GM23338 (cell line): ENCODE results near the gene SGSM1. TPM values are rescaled to one million over a fixed set of nuclear protein-coding genes. Genes with fewer than 3 reads are reported as not detected.

Experiments used
- ATAC-seq: fragments of 200-7000 bp; cut with Tn5 transposase; 3 replicates; pipeline ENCODE4 v1.9.1; 2020
- DNase-seq: peaks from one replicate; pipeline ENCODE4 v3.0.0-alpha.2; 2015; ENCODE audit warnings: low spot score
- H2AFZ ChIP-seq: fragments of 200-600 bp; sonication (generic); 2 replicates; pipeline ENCODE4 v1.8.0; 2016; ENCODE audit warnings: antibody characterized with exemption, mild to moderate bottlenecking, moderate library complexity
- H3F3A ChIP-seq: fragments of 200-600 bp; sonication (generic); replicated peaks from 2 replicates; pipeline ENCODE4 v1.8.0; 2017; ENCODE audit warnings: antibody characterized with exemption, mixed run types, low read depth
- H3K27ac ChIP-seq: fragments of 200-600 bp; sonication (generic); 2 replicates; pipeline ENCODE4 v1.6.1; 2016; ENCODE audit warnings: low read depth
- H3K27me3 ChIP-seq: fragments of 200-600 bp; sonication (generic); 2 replicates; pipeline ENCODE4 v1.8.0; 2016; ENCODE audit warnings: mild to moderate bottlenecking, mixed run types, moderate library complexity; ENCODE audit not compliant: insufficient read depth
- H3K36me3 ChIP-seq: fragments of 200-600 bp; sonication (generic); 2 replicates; pipeline ENCODE4 v1.8.0; 2016; ENCODE audit warnings: mild to moderate bottlenecking; ENCODE audit not compliant: insufficient read depth
- H3K4me1 ChIP-seq: fragments of 200-600 bp; sonication (generic); 2 replicates; pipeline ENCODE4 v1.8.0; 2016; ENCODE audit warnings: mild to moderate bottlenecking, moderate library complexity; ENCODE audit not compliant: insufficient read depth
- H3K4me2 ChIP-seq: fragments of 200-600 bp; sonication (generic); 2 replicates; pipeline ENCODE4 v1.7.1; 2017; ENCODE audit warnings: mixed run types
- H3K4me3 ChIP-seq: fragments of 200-600 bp; sonication (generic); 2 replicates; pipeline ENCODE4 v1.6.1; 2016; ENCODE audit warnings: mixed run types
- H3K79me2 ChIP-seq: fragments of 200-600 bp; sonication (generic); replicated peaks from 2 replicates; pipeline ENCODE4 v1.8.0; 2017; ENCODE audit warnings: mild to moderate bottlenecking; ENCODE audit not compliant: insufficient read depth
- H3K9me2 ChIP-seq: fragments of 200-600 bp; sonication (generic); 2 replicates; pipeline ENCODE4 v1.8.0; 2017; ENCODE audit not compliant: insufficient read depth
- H4K20me1 ChIP-seq: fragments of 200-600 bp; sonication (generic); replicated peaks from 2 replicates; pipeline ENCODE4 v1.8.0; 2017; ENCODE audit warnings: mild to moderate bottlenecking; ENCODE audit not compliant: insufficient read depth
- H3K27ac Mint-ChIP-seq: 2 replicates; pipeline ENCODE4 v1.8.0; 2020; ENCODE audit warnings: inconsistent platforms, mild to moderate bottlenecking, moderate library complexity, mixed read lengths
- H3K27me3 Mint-ChIP-seq: 3 replicates; pipeline ENCODE4 v1.8.0; 2022; ENCODE audit warnings: low read depth, mild to moderate bottlenecking, moderate library complexity, mixed read lengths, inconsistent platforms; ENCODE audit not compliant: insufficient read depth, poor library complexity
- H3K36me3 Mint-ChIP-seq: 3 replicates; pipeline ENCODE4 v1.8.0; 2021; ENCODE audit warnings: low read depth, mild to moderate bottlenecking, inconsistent platforms, moderate library complexity, mixed read lengths
- H3K4me1 Mint-ChIP-seq: 3 replicates; pipeline ENCODE4 v1.8.0; 2020; ENCODE audit warnings: mild to moderate bottlenecking, inconsistent platforms, mixed read lengths
- H3K4me3 Mint-ChIP-seq: 3 replicates; pipeline ENCODE4 v1.8.0; 2021; ENCODE audit warnings: moderate library complexity, mild to moderate bottlenecking, inconsistent platforms, mixed read lengths
- H3K9me3 Mint-ChIP-seq: 3 replicates; pipeline ENCODE4 v1.8.0; 2020; ENCODE audit warnings: moderate library complexity, mild to moderate bottlenecking, inconsistent platforms, mixed read lengths
- CREB1 ChIP-seq: fragments of 250-450 bp; sonication (Bioruptor Pico); IDR thresholded peaks from 2 replicates; pipeline ENCODE4 v1.5.0; 2020; ENCODE audit warnings: low read depth, mild to moderate bottlenecking, moderate library complexity
- EZH2 ChIP-seq: fragments of 200-600 bp; sonication (generic); IDR thresholded peaks from one replicate; pipeline ENCODE4 v1.8.0; 2017; ENCODE audit warnings: antibody characterized with exemption, mild to moderate bottlenecking, low read depth; ENCODE audit not compliant: unreplicated experiment
- EZH2phosphoT487 ChIP-seq: fragments of 200-600 bp; sonication (generic); IDR thresholded peaks from one replicate; pipeline ENCODE4 v1.8.1; 2018; ENCODE audit warnings: antibody characterized with exemption; ENCODE audit not compliant: unreplicated experiment
- JUNB ChIP-seq: IDR thresholded peaks from one replicate; pipeline ENCODE4 v1.6.1; 2016; ENCODE audit warnings: antibody characterized with exemption; ENCODE audit not compliant: unreplicated experiment
- POLR2AphosphoS5 ChIP-seq: IDR thresholded peaks from 2 replicates; pipeline ENCODE4 v1.6.1; 2016; ENCODE audit warnings: antibody characterized with exemption, low read depth
- STAT1 ChIP-seq: IDR thresholded peaks from one replicate; pipeline ENCODE4 v1.6.1; 2016; ENCODE audit warnings: antibody characterized with exemption; ENCODE audit not compliant: unreplicated experiment
- ZNF114 ChIP-seq: fragments of 250-450 bp; sonication (Bioruptor Pico); IDR thresholded peaks from 2 replicates; pipeline ENCODE4 v1.5.0; 2020; ENCODE audit warnings: mild to moderate bottlenecking, moderate library complexity
- ZNF331 ChIP-seq: fragments of 250-450 bp; sonication (Bioruptor Pico); IDR thresholded peaks from 2 replicates; pipeline ENCODE4 v1.5.0; 2020; ENCODE audit warnings: low read depth, mild to moderate bottlenecking, moderate library complexity
- polyA plus RNA-seq: library from polyadenylated mRNA; unstranded; fragments of >200 nt; fragmentation: Nextera tagmentation; extraction: Ambion mirVana; gene quantifications from 2 replicates; pipeline ENCODE4 v1.2.1, GENCODE V29; 2016
- total RNA-seq: library from RNA; depleted of rRNA; stranded (reverse); fragments of >200 nt; shearing (Covaris generic); gene quantifications from 2 replicates; pipeline ENCODE4 v1.2.3, GENCODE V29; 2014
- TF ChIP-seq, protein P1 (sequence below): fragments of 250-450 bp; sonication (Bioruptor Pico); IDR thresholded peaks from 2 replicates; pipeline ENCODE4 v1.5.0; 2020; ENCODE audit warnings: mild to moderate bottlenecking, moderate library complexity

The SGSM1 gene
- total and polyA plus RNA-seq, 2 experiments from 2014 or later, result 4.7 to 5.4 TPM

GRCh38 chr22:24859587-24859986, 53.6 kb downstream of the SGSM1 start (continued):
- TF ChIP-seq, protein P1, sequence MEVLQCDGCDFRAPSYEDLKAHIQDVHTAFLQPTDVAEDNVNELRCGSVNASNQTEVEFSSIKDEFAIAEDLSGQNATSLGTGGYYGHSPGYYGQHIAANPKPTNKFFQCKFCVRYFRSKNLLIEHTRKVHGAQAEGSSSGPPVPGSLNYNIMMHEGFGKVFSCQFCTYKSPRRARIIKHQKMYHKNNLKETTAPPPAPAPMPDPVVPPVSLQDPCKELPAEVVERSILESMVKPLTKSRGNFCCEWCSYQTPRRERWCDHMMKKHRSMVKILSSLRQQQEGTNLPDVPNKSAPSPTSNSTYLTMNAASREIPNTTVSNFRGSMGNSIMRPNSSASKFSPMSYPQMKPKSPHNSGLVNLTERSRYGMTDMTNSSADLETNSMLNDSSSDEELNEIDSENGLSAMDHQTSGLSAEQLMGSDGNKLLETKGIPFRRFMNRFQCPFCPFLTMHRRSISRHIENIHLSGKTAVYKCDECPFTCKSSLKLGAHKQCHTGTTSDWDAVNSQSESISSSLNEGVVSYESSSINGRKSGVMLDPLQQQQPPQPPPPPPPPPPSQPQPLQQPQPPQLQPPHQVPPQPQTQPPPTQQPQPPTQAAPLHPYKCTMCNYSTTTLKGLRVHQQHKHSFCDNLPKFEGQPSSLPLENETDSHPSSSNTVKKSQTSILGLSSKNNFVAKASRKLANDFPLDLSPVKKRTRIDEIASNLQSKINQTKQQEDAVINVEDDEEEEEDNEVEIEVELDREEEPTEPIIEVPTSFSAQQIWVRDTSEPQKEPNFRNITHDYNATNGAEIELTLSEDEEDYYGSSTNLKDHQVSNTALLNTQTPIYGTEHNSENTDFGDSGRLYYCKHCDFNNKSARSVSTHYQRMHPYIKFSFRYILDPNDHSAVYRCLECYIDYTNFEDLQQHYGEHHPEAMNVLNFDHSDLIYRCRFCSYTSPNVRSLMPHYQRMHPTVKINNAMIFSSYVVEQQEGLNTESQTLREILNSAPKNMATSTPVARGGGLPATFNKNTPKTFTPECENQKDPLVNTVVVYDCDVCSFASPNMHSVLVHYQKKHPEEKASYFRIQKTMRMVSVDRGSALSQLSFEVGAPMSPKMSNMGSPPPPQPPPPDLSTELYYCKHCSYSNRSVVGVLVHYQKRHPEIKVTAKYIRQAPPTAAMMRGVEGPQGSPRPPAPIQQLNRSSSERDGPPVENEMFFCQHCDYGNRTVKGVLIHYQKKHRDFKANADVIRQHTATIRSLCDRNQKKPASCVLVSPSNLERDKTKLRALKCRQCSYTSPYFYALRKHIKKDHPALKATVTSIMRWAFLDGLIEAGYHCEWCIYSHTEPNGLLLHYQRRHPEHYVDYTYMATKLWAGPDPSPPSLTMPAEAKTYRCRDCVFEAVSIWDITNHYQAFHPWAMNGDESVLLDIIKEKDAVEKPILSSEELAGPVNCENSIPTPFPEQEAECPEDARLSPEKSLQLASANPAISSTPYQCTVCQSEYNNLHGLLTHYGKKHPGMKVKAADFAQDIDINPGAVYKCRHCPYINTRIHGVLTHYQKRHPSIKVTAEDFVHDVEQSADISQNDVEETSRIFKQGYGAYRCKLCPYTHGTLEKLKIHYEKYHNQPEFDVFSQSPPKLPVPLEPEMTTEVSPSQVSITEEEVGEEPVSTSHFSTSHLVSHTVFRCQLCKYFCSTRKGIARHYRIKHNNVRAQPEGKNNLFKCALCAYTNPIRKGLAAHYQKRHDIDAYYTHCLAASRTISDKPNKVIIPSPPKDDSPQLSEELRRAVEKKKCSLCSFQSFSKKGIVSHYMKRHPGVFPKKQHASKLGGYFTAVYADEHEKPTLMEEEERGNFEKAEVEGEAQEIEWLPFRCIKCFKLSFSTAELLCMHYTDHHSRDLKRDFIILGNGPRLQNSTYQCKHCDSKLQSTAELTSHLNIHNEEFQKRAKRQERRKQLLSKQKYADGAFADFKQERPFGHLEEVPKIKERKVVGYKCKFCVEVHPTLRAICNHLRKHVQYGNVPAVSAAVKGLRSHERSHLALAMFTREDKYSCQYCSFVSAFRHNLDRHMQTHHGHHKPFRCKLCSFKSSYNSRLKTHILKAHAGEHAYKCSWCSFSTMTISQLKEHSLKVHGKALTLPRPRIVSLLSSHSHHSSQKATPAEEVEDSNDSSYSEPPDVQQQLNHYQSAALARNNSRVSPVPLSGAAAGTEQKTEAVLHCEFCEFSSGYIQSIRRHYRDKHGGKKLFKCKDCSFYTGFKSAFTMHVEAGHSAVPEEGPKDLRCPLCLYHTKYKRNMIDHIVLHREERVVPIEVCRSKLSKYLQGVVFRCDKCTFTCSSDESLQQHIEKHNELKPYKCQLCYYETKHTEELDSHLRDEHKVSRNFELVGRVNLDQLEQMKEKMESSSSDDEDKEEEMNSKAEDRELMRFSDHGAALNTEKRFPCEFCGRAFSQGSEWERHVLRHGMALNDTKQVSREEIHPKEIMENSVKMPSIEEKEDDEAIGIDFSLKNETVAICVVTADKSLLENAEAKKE (CRISPR knock-in tag), result no peak
- TF ChIP-seq JUNB (no peak), POLR2AphosphoS5 (no peak), EZH2phosphoT487 (no peak), EZH2 (no peak), ZNF114 (no peak), STAT1 (no peak)

GRCh38 chr22:24865508-24865907, 59.5 kb downstream of the SGSM1 start:
- Mint-ChIP-seq H3K9me3 (no peaks in the 10 kb centered on the region), H3K36me3 (no peaks in the 10 kb centered on the region; the same call in 2 of the 3 replicates), H3K4me3 (no peak overlapping the region), H3K27me3 (peaks cover 7% of the 10 kb centered on the region), H3K27ac (no peak overlapping the region), H3K4me1 (no peaks in the 10 kb centered on the region)
- Histone ChIP-seq H3K36me3 (no peaks in the 10 kb centered on the region), H3K27ac (no peak overlapping the region), H3K9me2 (no peaks in the 10 kb centered on the region), H2AFZ (no peak overlapping the region), H4K20me1 (no peaks in the 10 kb centered on the region; the same call in 1 of the 2 replicates), H3K4me3 (no peak overlapping the region), H3K27me3 (no peaks in the 10 kb centered on the region), H3K4me2 (no peak overlapping the region), H3K79me2 (no peaks in the 10 kb centered on the region), H3K4me1 (no peaks in the 10 kb centered on the region), H3F3A (no peaks in the 10 kb centered on the region)
- no peak for DNase-seq
- ATAC-seq, result no peak
- TF ChIP-seq ZNF114 (no peak), POLR2AphosphoS5 (no peak), EZH2phosphoT487 (no peak), EZH2 (no peak), ZNF331 (CRISPR knock-in tag) (no peak), CREB1 (CRISPR knock-in tag) (no peak)
- TF ChIP-seq, protein P1 (CRISPR knock-in tag), result no peak
